ENCODE data around the gene NLRP9.

GRCh38 chr19:55674459-55674840 lies 63.8 kb downstream of the NLRP9 start:
- TF ChIP-seq, protein P1, sequence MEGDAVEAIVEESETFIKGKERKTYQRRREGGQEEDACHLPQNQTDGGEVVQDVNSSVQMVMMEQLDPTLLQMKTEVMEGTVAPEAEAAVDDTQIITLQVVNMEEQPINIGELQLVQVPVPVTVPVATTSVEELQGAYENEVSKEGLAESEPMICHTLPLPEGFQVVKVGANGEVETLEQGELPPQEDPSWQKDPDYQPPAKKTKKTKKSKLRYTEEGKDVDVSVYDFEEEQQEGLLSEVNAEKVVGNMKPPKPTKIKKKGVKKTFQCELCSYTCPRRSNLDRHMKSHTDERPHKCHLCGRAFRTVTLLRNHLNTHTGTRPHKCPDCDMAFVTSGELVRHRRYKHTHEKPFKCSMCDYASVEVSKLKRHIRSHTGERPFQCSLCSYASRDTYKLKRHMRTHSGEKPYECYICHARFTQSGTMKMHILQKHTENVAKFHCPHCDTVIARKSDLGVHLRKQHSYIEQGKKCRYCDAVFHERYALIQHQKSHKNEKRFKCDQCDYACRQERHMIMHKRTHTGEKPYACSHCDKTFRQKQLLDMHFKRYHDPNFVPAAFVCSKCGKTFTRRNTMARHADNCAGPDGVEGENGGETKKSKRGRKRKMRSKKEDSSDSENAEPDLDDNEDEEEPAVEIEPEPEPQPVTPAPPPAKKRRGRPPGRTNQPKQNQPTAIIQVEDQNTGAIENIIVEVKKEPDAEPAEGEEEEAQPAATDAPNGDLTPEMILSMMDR (IDR thresholded peaks at IDR 0.05), result no peak
- TF ChIP-seq ZFX (IDR thresholded peaks at IDR 0.05; ENCODE audit: borderline replicate concordance), result no peak

Data from 22Rv1 (cell line).